ENCODE results near the gene TMC7. TPM values are rescaled to one million over a fixed set of nuclear protein-coding genes. Genes with fewer than 3 reads are reported as not detected.

Gene TMC7
- total and polyA plus RNA-seq, 2 of the 13 experiments (the other 11 are each of a cell fraction or from before 2014, with no cell fraction given): 1.2 to 5.1 TPM

DNA sequence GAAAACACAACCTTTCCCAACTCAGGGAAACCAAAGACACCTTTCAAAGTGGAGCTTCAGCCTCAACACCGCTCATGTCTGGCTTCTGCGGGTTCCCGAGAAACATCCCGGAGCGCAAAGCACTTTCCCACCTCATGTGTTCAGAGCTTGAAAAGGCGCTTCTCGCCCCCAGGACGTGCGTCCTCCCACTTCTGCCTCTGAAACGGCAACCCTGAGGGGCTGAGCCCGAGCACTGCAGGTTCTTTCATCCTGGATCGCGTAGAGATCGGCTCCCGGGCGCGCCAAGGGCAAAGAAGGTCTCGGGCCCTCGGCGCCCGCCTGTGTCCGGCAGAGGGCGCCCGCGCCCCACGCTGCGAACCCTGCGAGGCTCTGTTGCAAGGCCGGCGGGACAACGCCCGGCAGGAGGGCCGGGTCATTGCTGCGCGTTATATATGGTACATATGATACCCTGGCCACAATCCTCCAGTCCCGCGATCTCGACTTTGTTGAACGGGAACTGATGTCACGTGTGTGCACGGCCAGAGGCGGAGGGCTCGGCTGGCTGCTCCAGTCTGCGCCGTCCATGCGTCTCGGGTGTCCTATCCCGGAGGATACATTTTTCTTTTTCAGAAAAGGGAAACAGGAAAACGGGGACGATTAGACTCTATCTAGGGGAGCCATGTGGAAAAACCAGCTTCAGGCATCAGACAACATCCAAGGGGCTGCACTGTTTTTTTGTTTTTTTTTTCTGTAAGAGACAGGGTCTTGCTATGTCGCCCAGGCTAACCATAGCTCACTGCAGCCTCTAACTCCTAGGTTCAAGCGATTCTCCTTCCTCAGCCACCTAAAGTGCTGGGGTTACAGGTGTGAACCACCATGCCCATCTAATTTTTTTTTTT lies 102.8 kb downstream of the TMC7 start (continued):
- TF ChIP-seq NCOA2 (CRISPR knock-in tag; IDR thresholded peaks at IDR 0.05) (peak; percentile 63; the same call in 1 of the 2 replicates), SRF (IDR thresholded peaks at IDR 0.05; ENCODE audit: low read depth, low read length) (no peak), ISL2 (CRISPR knock-in tag; IDR thresholded peaks at IDR 0.05) (peak; percentile 84), MLLT10 (CRISPR knock-in tag; IDR thresholded peaks at IDR 0.05) (no peak), ZNF878 (CRISPR knock-in tag; IDR thresholded peaks at IDR 0.05) (no peak), ZNF510 (CRISPR knock-in tag; IDR thresholded peaks at IDR 0.05; ENCODE audit: low read depth) (peak; percentile 87; the same call in 1 of the 2 replicates), NFRKB (IDR thresholded peaks at IDR 0.05) (no peak), PHF20 (CRISPR knock-in tag; IDR thresholded peaks at IDR 0.05) (peak; percentile 11; the same call in 1 of the 2 replicates), ZNF788 (CRISPR knock-in tag; IDR thresholded peaks at IDR 0.05; ENCODE audit: borderline replicate concordance) (peak; percentile 93; the same call in 1 of the 2 replicates), ZBTB1 (CRISPR knock-in tag; IDR thresholded peaks at IDR 0.05; ENCODE audit: borderline replicate concordance) (no peak), U2AF1 (optimal IDR thresholded peaks at IDR 0.05; ENCODE audit: low read depth, low read length) (peak; percentile 81), KDM3A (CRISPR knock-in tag; IDR thresholded peaks at IDR 0.05; ENCODE audit: low read depth) (peak; percentile 99), SATB2 (CRISPR knock-in tag; IDR thresholded peaks at IDR 0.05) (no peak), ZNF782 (CRISPR knock-in tag; IDR thresholded peaks at IDR 0.05; ENCODE audit: borderline replicate concordance) (peak; percentile 97; the same call in 1 of the 2 replicates)
- TF ChIP-seq, protein P1, sequence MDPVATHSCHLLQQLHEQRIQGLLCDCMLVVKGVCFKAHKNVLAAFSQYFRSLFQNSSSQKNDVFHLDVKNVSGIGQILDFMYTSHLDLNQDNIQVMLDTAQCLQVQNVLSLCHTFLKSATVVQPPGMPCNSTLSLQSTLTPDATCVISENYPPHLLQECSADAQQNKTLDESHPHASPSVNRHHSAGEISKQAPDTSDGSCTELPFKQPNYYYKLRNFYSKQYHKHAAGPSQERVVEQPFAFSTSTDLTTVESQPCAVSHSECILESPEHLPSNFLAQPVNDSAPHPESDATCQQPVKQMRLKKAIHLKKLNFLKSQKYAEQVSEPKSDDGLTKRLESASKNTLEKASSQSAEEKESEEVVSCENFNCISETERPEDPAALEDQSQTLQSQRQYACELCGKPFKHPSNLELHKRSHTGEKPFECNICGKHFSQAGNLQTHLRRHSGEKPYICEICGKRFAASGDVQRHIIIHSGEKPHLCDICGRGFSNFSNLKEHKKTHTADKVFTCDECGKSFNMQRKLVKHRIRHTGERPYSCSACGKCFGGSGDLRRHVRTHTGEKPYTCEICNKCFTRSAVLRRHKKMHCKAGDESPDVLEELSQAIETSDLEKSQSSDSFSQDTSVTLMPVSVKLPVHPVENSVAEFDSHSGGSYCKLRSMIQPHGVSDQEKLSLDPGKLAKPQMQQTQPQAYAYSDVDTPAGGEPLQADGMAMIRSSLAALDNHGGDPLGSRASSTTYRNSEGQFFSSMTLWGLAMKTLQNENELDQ (CRISPR knock-in tag; IDR thresholded peaks at IDR 0.05; ENCODE audit: borderline replicate concordance): no peak
- TF ChIP-seq, protein P2, sequence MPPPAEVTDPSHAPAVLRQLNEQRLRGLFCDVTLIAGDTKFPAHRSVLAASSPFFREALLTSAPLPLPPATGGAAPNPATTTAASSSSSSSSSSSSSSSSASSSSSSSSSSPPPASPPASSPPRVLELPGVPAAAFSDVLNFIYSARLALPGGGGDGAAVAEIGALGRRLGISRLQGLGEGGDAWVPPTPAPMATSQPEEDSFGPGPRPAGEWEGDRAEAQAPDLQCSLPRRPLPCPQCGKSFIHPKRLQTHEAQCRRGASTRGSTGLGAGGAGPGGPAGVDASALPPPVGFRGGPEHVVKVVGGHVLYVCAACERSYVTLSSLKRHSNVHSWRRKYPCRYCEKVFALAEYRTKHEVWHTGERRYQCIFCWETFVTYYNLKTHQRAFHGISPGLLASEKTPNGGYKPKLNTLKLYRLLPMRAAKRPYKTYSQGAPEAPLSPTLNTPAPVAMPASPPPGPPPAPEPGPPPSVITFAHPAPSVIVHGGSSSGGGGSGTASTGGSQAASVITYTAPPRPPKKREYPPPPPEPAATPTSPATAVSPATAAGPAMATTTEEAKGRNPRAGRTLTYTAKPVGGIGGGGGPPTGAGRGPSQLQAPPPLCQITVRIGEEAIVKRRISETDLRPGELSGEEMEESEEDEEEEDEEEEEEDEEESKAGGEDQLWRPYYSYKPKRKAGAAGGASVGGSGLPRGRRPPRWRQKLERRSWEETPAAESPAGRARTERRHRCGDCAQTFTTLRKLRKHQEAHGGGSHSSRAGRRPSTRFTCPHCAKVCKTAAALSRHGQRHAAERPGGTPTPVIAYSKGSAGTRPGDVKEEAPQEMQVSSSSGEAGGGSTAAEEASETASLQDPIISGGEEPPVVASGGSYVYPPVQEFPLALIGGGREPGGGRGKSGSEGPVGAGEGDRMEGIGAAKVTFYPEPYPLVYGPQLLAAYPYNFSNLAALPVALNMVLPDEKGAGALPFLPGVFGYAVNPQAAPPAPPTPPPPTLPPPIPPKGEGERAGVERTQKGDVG (CRISPR knock-in tag; IDR thresholded peaks at IDR 0.05; ENCODE audit: borderline replicate concordance): no peak
- TF ChIP-seq, protein P3, sequence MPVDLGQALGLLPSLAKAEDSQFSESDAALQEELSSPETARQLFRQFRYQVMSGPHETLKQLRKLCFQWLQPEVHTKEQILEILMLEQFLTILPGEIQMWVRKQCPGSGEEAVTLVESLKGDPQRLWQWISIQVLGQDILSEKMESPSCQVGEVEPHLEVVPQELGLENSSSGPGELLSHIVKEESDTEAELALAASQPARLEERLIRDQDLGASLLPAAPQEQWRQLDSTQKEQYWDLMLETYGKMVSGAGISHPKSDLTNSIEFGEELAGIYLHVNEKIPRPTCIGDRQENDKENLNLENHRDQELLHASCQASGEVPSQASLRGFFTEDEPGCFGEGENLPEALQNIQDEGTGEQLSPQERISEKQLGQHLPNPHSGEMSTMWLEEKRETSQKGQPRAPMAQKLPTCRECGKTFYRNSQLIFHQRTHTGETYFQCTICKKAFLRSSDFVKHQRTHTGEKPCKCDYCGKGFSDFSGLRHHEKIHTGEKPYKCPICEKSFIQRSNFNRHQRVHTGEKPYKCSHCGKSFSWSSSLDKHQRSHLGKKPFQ (CRISPR knock-in tag; IDR thresholded peaks at IDR 0.05; ENCODE audit: insufficient replicate concordance): no peak
- TF ChIP-seq, protein P4, sequence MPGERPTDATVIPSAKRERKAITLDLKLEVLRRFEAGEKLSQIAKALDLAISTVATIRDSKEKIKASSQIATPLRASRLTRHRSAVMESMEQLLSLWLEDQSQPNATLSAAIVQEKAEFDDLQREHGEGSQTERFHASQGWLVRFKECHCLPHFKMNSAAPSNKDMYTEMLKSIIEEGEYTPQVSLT (CRISPR knock-in tag; IDR thresholded peaks at IDR 0.05; ENCODE audit: borderline replicate concordance, low read depth): no peak
- TF ChIP-seq, protein P5, sequence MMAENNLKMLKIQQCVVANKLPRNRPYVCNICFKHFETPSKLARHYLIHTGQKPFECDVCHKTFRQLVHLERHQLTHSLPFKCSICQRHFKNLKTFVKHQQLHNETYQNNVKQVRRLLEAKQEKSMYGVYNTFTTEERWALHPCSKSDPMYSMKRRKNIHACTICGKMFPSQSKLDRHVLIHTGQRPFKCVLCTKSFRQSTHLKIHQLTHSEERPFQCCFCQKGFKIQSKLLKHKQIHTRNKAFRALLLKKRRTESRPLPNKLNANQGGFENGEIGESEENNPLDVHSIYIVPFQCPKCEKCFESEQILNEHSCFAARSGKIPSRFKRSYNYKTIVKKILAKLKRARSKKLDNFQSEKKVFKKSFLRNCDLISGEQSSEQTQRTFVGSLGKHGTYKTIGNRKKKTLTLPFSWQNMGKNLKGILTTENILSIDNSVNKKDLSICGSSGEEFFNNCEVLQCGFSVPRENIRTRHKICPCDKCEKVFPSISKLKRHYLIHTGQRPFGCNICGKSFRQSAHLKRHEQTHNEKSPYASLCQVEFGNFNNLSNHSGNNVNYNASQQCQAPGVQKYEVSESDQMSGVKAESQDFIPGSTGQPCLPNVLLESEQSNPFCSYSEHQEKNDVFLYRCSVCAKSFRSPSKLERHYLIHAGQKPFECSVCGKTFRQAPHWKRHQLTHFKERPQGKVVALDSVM (CRISPR knock-in tag; IDR thresholded peaks at IDR 0.05): peak; percentile 80
